GOT3 (cell line): ENCODE measurements around the gene ONECUT2.
"Not testable (repeated sequence)": the region's sequence is repeated elsewhere in the genome, so short reads cannot be mapped to it uniquely, and the experiment has no call there.

Experiments used
- DNase-seq: peaks from one replicate; lab custom pipeline; 2025; ENCODE audit warnings: mixed read lengths; lab: John Stamatoyannopoulos, UW

The ONECUT2 gene

DNA sequence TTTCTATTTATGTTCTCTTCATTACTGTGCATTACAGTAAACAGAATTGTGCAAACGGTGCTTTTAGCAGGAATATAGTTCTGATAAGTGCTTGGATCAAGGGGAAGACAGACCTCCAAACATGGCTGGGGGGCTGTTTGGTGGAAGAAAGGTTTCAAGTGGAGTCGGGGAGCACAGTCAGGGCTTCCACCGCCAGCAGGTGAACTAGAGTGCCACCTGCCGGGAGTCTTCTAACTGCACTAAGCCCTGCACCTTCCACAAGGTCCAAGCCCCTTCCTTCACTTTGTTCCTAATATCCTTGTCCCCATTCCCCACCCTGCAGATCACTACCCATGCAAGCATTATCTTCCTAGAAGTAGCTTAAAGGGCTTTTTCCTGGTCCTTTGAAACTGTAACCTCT lies 11.1 kb downstream of the ONECUT2 start:
- no peak for DNase-seq

DNA sequence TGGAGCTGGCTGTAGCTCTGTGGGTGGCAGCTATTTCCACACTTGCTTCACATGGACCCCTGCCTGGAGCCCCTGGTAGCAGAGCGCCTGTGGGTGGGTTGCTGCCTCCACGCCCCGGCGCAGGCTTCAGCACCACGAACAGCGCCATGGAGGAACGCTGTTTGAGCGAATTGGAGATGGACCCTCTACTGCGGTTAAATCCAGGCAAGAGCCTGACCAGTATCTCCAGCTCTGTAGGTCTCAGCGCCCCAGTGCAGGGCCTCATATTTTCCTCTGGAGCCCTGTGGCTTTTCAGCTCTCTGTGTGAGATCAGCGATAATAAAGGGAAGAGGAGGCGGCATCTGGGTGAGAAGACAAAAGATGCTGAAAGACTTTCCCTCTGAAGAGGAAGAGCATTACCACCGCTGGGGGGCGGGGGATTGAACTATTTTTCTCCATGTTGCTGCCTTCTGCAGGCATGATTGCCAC lies 12.0 kb downstream of the ONECUT2 start:
- no peak for DNase-seq

DNA sequence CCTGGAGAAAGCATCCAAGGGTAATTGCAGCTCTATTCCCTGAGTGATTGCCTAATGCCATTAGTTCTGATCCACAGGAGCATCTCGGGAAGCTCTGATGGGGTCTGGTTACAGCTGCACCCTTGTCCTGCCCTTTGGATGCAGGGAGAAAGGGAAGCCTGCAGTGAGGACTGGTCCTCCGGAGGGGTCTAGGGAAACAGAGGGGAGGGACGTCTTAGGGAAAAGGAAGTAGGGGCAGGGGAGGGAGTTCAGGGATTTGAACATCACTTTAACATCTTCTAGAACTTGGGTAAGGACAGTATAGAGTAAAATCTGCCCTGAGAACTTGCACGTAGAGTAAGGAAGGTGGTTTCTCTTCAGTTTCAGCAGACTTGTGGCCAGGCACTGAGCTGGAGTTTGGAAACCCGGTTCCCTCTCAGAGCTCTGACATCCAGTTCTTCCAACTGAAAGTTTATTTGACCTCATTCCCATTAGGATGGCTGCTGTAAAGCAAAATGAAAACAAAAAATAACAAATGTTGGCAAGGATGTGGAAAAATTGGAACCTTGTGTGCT lies 20.5 kb downstream of the ONECUT2 start:
- no peak for DNase-seq

DNA sequence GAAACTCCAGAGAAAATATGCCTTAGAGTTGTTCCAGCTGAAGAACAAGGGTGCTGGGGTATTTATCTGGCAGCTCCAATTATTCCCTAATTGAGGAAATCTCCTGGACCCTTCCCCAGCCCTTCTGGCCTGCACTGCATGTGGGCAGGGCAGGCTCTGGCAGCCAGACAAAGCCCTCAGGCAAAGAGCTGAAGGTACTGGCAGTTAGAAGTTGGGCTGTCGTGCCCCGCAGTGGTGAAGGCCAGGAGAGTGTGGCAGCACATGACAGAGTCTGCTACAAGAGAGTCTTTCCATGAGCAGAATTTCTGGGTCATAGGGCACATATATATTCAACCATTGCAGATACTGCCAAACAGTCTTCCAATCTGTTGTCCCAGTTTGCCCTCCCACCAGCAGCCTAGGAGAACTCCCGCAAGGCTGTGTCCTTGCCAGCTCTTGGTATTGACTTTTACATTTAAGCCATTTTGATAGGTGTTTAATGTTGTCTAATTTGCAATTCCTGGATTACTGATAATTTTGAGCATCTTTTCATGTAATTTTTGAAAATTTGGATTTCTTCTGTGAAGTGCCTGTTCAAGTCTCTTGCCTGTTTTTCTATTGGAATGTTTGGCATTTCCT lies 26.6 kb downstream of the ONECUT2 start:
- DNase-seq = no peak

DNA sequence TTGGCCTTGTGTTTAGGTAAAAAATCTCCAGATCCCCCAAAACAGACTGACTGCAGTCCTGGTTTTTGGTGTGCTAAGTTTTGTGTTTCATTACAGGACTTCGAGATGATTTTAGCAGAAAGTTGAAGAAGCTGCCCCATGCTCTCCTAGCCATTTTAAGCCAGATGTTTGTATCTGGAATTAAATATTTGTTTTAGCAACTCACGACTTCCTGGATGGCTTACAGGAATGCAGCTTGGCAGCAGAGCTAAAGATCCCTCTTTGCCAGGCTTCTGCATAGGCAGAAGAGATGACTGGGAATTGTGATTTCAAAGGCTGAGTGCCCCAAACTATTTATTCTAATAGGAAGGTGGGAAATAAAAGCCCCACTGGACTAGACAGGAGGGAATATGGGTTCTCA lies 31.1 kb downstream of the ONECUT2 start:
- no peak for DNase-seq

DNA sequence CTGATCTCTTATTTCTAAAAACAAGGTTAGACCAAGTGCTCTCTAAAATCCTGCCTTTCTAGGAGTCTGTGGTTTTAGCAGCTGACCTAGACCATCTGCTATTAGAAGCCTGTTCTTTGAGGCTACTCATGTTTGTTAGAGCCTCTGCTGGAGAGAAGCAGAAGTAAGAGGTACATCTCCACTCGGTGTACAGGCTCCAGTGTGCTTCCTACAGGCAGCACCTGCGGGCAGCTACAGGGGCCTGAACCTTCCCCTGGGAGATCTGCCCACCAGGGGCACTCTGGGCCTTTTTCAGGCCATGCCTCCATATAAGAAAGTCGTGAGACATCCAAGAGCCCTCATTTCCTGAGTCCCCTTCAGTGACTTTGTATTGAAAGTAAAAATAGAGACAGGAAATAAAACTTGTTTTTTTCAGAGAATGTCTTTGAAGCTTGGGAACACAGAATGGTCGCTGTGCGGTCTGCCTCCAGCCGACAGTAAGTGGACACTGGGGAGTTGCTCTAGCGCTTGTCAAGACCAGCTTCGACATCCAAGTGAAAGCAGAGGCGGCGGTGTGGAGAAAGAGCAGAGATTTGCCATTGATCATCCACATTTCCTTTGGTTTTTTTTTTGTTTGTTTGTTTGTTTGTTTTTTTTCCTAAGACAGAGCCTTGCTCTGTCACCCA lies 31.7 kb downstream of the ONECUT2 start:
- DNase-seq = no peak

DNA sequence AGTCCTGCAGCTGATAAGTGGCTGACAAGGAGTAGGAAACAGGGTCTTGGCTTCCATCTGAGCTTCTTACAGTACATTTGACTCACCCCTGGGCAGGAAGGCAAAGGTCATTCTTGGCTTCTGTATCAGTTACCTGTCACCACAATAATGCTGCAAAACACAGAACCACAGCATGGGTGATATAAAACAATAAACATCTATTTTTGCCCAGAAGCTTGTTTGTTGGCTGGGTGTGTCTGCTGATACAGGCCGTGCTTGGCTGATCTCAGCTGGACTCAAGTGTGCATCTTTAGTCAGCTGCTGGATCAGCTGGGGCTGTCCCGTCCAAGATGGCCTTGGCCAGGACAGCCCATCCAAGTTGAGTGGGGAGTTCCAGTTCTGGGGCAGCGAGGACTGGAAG lies 34.7 kb downstream of the ONECUT2 start:
- no peak for DNase-seq

DNA sequence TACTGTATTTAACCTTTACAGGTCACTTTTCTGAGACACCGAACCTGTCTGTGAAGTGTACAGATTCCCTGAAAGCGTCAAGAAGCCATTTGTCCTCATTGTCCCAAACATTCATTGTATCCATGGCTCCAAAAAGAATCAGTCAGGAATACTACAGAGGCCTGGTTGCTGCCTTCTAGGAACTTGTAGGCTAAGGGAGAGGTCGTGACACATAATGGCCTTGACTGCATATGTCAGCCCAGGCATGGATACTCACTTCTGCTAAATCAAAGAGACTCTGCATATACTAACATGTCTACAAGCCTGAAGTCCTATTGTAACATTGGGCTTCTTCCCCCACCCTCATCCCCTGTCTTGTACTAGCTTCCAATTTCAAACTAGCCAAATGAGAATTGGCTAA lies 40.2 kb downstream of the ONECUT2 start:
- DNase-seq = no peak

DNA sequence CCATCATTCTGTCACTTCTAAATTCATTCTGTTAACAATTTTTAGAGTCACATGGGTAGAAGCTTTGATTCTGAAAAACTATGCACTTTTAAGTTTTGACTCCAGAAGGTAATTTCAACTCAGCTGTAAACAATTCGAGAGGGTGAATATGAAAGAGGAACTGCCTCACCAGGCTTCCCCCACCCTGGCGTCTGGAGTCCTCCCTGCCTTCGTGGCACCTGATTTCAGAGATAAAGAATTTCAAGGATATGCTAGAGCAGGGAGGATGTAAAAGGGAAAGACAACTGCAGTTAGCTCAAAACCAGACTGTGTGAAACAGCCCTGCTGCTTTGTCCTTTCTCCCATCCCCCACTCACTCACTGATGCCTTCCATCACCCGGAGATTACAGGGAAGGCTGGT lies 40.7 kb downstream of the ONECUT2 start:
- no peak for DNase-seq

DNA sequence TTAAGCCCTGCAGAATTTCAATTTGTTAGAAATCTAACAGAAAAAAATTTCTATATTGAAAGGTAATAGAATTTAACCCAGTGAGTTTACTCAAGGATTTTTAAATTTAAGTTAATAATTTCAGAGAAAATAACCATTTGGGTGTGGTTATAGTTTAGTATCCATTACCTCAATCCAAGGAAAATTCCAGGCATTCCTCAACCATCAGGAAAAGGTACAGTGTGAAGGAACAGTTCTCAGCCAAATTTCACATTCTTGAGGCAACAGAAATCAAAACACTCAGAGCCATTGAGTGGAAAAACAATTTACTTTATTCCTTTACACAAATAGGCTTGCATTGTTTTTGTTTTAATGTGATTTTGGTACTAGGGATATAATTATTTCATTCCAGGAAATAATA lies 45.6 kb downstream of the ONECUT2 start:
- no peak for DNase-seq

DNA sequence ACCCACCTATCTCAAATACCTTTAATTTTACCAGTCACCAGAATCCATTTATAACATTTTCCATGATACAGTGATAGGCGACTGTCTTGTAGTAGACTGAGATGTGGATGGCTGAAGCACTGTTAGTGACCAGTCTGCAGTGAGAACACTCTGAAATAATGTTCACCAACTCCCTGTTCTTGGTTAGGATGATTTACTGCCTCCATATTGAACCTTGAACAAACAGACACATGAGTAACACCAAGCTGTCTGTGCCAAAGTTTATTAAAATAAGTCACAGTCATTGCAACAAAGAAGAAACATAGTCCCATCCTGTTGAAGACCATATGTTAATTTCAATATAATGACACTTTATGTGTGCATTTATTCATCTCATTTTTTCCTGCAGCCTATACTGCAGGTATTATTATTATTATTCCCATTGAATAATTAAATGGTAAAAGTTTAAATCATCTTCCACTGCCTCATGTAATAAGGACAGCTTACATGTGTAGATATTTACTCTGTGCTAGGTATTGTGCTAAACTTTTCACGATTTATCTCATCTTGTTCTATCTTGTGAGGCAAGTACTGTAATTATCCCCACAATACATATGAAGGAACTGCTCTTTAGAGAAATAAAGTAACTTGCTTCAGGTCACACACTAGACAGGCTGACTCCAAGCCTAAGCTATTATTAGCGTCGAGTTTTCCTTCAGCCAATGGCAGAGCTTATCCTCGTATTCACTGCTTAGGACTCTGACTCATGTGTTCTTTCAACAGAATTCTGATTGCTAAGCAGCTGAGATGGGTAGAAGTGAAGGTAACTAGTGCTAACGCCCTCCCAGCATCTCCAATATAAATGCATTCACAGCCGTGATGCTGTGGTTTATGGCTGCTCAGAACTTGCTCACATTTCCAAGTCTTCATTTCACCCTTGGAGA lies 62.5 kb downstream of the ONECUT2 start:
- no peak for DNase-seq

DNA sequence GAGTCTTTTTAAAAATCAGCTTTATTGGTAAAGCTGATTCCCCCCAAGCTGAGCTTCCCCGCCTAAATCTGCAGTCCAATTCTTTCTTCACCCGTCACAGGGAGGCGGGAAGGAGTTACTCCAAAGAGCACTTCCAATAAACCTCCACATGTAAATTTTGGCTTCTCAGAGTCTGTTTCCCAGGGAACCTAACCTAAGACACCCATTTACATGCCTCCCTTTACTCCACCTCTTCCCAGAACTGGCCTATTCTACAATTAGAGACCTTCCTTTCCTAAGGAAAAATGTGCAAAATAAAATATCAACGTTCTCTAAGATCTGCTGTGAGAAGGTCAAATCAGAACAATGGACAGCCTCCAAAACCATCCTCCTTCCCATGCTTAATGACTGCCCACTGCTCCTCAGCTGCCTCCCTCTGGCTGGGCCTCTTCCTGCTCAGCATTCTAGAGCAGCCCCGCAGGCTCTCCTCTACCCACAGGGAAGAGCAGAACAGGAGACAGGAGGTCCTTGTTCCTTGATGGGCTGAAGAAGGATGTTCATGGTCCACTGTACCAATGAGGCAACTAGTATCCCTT lies 63.6 kb downstream of the ONECUT2 start:
- DNase-seq = no peak

DNA sequence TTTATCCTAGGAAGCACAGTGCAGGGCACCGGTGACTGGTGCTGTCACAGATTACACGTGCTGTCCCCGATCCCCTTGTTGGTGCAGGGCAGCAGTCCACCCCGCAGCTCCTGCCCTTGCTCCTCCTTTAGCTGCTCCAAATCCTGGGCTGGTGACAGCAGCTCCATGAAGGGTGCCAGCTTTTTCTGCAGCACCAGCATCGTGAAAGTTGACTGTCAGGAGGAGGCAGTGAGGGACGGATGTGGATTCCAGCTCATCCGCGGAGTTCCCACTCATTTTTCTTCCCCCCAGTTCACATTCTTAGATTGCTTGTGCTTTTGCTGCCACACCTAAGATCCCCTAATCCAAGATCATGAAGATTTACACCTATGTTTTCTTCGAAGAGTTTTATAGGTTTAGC lies 67.5 kb downstream of the ONECUT2 start:
- DNase-seq = no peak

DNA sequence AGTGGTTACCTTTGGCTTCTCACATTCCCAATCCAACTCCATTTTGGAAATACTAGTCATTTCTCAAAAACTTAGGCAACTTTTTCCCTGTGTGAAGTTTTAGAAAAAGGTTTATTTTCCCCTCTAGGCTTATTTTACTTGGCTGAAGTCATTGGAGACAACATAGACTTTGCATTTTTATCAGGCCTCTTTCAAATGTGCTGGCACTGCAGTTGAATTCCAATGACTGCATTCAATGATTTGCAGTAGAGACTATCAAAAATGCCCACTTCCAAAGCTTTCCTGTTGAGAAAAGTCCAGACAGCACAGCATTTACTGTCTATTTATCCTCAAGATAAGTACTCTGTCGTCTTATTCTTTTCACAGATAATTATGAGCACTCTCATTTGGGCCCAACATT lies 70.1 kb downstream of the ONECUT2 start:
- no peak for DNase-seq

DNA sequence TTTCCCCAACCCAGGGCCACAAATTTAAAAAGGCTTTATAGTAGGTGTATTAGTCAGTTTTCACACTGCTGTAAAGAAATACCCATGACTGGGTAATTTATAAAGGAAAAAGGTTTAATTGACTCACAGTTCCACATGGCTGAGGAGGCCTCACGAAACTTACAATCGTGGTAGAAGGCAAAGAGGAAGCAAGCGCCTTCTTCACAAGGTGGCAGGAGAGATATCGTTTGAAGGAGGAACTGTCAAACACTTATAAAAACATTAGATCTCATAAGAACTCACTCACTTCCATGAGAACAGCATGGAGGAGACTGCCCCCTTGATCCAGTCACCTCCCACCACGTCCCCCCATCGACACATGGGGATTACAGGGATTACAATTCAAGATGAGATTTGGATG lies 80.9 kb downstream of the ONECUT2 start:
- DNase-seq = no peak

DNA sequence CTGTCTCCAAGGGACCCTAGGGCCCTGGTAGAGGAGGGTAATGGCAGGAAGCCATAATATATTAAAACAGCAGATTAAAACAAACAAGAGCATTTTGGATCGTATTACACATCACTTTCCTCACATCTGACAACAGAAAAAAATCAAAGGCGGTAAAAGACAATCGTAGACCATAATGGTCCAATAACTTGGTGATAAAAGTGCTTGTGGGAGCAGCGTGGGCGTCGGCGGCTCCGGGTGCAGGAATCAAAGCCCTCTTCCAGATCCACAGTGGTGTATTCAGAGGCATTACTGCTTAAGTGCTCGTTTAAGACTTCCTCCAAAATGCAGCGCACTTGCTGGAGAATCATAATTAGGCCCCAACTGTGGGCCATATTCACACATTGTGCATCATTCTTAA lies 83.4 kb downstream of the ONECUT2 start:
- DNase-seq = no peak

DNA sequence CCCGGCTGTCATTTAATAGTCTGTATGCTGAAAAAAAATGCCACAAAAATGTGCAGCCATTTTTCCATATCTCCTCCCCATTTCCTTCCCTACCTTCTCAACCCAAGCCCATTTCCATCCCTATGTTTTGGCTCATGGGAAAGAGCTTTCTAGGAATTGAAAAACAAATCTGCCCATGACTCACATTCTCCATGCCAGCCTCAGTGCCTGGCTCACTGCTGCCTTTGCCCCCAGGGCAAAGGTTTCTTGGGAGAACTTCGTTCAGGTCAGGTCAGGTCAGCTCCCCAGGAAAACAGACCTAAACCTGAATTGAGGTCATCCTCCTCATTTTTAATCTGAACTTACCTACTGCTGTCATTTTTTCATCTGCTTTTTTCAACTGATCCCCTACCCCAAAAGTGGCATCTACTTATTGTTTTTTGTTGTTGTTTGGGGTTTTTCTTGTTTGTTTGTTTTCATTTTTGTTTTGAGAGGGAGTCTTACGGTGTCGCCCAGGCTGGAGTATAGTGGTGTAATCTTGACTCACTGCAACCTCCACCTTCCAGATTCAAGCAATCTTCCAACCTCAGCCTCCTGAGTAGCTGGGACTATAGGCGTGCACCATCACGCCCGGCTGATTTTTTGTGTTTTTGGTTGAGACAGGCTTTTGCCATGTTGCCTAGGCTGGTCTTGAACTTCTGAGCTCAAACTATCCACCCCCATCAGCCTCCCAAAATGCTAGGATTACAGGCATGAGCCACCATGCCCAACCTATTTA lies 84.7 kb downstream of the ONECUT2 start:
- no peak for DNase-seq

DNA sequence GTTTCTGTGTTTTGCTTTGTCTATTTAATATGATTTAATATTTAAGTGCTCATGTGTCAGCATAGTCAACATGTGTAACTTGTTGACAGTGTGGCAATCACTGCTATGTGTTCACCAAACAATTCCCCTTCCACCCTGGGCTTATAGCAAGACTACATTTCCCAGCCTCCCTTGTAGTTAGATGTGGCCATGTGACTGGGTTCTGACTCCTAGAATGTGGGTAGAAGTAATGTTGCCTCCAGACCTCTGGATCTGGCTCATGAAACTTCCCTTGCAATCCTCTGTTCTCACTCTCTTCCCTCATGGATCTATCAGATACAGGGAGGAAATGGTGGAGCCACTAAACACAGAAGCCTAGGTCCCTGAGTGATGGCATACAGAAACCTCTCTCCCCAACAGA lies 87.2 kb downstream of the ONECUT2 start:
- not testable (repeated sequence) for DNase-seq

DNA sequence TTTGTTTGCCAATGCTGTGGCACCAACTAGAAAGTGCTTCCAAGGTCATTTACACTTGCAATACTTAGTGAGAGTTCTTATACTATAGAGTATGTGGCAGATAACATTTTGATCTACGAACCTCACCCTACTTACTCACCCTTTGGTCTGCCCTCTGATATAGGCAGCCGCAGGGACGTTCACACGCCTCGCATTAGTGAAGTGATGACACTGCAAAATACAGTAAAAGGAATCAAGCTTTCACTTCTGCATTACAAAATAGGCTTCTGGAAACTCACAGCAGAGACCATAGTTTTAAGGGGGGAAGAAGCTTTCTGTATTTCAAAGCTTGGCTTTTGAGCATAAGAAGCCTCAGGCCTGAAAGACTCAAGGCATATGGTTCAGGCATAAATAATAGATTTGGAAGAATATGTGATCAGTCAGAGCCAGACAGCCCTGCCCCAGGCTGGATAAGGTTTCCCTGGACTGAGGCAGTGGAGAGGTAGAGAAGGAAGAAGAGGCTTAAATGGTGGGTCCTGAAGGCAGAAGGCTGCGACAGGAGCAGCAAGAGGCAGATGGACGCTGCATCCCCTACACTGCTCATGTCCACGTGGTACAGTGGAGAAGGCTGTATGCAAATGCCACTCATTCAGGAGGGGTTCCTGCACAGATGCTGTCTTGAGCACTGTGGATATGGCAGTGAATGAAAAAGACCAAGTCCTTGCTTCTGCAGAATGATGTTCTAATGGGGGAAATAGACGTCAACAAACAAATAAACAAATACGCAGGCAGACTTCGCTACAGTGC lies 88.2 kb downstream of the ONECUT2 start:
- DNase-seq = no peak

DNA sequence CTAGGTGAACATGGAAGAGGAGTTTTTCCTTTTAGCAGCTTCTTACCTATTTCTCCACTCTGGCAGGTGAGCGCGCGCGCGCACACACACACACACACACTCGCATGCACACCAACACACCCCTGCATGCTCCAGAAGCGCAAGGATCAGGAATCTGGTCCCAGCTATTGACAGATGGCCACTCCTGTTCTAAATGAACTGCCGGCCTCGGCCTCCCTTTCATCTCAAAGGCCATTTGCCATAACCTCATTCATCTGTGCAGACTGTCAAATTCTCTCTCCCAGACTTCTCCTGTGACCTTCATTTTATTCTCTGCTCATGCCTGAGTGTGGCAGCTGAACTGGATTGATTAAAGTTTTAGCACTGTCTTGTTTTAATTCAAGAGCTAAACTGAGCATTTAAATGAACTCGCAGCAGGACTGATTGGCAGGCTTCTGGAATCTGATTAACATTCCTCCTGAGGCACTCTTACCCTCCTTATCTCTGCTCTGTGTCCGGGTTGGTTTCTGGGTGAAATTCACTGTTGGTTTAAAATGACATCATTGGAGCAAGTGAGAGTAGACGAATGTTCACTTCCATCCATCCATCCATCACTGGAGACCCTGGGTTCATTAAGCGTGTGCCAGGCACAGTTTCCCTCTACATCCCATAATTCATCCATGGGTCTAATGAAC lies 92.5 kb downstream of the ONECUT2 start:
- DNase-seq = no peak
